Ovary (tissue), 3 donors: ENCODE measurements around the gene CDC42BPA.

ENCODE experiments used
- CTCF ChIP-seq, 3 donors: fragments of 450-650 bp in 2 of 3; fragments of 200-600 bp in 1 of 3; IDR thresholded peaks; one replicate each; pipeline versions ENCODE4 v1.5.1 to v1.8.0; 2016 to 2022; ENCODE audit warnings: antibody characterized with exemption in 3 of 3, mild to moderate bottlenecking in 1 of 3
- EP300 ChIP-seq: sonication (generic); formaldehyde crosslinking; IDR thresholded peaks from one replicate; pipeline ENCODE4 v1.6.1; 2017; ENCODE audit warnings: antibody characterized with exemption
- POLR2A ChIP-seq: fragments of 450-650 bp; IDR thresholded peaks from one replicate; pipeline ENCODE4 v1.6.1; 2017; ENCODE audit warnings: antibody characterized with exemption, mild to moderate bottlenecking, moderate library complexity
- donor health status: DM: no; HTN: no; CAD: no.

GRCh38 chr1:227134686-227135314 lies 183.5 kb downstream of the CDC42BPA start:
- TF ChIP-seq CTCF (IDR thresholded peaks at IDR 0.05): no peak
- TF ChIP-seq POLR2A: no peak
- TF ChIP-seq EP300: no peak
